ELR (cell line): Measurements from ENCODE around the gene HOXA5.

Source experiments
- DNase-seq: peaks from one replicate; pipeline ENCODE4 v3.0.0-alpha.2; 2015; ENCODE audit warnings: low read depth

Gene HOXA5

DNA sequence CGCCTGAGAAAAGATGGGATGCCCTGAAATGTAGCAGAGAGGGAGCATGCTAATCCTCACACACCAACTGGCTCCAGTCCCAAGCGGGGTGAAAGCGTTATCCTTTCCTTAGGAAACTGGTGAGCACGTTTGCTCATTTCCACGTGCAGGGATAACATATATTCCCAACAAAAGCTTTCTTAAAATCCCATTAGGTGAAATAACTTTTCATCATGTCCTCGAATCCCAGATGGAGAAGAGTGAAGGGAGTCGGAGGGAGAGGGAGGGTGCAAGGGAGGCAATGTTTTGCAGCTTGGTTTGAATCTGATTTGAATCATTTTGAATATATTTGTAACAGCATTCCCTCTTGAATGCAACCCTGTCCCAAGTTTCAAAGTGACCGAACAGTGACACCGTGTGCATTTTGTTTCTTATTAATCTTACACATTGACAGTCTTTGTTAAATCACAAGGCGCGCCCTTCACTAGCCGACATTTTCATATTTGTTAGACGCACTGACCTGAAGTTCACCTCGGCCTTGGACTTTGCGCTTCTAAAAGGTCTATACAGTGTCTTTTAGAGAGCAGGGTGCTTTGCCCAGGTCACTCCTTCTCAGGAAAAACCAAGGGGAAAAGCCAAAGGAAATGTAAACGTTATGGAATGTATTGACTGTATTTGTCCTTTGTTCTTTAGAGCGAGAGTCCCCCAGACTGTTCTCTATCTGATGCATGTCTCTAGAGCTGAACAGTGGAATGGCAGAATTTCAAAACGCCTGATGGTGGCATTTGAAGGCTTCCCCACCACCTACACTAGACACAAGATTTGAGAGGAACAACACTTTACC is 9.9 kb downstream of the HOXA5 start:
- DNase-seq, result no peak

DNA sequence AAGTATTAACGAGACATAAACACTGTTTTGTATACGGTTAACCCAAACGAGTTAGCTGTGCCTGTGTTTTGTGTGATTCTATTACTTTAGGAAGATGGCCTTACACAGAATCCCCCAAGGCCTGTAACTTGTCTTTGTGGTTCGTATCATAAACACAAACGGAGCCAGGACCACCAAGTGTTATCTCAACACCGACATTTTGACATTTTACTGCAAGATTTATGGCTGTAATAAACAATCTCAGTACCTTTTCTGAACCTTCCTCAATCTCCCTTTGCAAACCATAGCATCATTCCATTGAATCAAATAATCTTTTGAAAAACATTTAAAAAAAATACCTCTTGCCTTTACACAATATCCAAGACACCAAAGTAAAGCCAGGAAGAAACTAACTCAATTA is 10.5 kb downstream of the HOXA5 start:
- DNase-seq, result no peak

DNA sequence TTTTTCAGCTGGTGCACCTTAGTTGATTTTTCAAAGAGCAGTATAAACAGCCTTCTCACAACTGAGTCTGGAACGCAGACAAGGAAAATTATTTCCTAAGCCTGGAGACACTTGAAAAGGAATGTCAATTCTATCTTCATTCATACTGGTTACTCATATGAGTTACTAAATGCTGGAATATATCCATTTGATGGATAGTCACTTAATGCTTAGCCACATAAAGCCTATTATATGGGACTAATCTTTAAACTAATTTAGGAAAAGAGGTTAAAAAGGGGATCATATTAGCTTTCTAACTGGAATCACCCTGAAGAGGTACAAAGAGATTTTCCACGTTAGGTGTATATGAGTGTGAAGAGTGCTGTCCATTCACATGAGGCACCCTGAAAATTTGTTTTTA is 11.3 kb downstream of the HOXA5 start:
- no peak for DNase-seq

DNA sequence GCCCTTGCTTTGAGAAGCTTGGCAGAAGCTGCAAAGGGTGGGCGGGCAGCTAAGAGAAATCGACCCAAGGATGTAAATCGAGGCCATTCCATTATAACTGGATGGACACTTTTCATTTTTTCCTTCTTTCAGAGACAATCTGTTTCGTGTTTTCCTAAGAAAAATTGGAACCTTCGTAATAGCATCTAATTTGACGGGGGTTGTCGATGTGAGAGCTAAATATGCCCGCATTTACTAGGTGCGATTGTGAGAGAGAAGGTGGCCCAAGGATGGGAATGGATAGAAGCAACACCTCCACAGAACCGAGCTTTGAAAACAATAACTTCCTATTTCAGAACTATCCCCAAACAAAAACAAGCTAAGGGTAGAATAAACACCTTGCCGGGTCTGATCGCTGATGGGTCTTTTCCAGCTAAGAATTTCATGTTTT is 12.1 kb downstream of the HOXA5 start:
- DNase-seq, result no peak

DNA sequence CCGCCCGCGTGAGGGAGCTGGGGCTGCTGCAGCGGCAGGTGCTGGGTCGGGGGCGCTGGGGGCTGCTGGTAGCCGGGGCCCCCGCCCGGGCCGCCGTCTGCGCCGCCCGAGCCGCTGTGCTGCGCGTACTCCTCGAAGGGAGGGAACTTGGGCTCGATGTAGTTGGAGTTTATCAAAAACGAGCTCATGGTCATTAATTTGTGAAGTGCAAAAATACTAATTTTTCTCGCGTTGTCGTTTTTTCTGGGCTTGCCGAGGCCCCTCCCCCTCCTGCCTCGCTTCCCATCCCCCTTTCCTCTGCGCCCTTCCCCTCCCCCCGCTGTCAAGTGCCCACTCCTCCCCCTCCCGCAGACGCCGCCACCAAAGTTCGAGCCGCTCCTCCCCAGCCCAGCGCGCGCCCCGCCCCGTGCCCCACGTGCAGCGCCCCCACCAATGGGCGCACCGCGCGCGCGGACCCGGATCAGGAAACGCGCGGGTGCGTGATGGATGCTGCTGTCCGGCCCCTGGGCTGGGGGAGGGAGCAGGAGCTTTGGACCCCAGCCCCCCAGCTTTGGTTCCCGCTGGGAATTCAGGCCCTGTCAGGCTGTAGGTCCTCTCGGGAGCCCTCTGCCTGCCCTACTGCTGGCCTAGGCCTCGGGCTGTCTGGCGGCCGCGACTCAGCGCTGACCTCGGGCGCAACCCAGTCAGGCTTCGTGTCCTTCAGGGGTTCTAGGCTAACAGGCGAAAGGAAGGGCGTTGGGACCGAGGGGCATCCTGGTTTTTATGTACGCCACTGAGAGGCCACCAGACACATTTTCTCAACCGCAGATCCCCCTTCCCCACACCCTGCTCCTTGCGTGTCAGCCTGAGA is 12.7 kb downstream of the HOXA5 start, which contains the start of gene HOXA4:
TSS of gene HOXA4 (minus strand) at position 218 of the 850 bp plus-strand sequence. CDS start at position 194, 24 bp downstream.
- peak; percentile 95 for DNase-seq

DNA sequence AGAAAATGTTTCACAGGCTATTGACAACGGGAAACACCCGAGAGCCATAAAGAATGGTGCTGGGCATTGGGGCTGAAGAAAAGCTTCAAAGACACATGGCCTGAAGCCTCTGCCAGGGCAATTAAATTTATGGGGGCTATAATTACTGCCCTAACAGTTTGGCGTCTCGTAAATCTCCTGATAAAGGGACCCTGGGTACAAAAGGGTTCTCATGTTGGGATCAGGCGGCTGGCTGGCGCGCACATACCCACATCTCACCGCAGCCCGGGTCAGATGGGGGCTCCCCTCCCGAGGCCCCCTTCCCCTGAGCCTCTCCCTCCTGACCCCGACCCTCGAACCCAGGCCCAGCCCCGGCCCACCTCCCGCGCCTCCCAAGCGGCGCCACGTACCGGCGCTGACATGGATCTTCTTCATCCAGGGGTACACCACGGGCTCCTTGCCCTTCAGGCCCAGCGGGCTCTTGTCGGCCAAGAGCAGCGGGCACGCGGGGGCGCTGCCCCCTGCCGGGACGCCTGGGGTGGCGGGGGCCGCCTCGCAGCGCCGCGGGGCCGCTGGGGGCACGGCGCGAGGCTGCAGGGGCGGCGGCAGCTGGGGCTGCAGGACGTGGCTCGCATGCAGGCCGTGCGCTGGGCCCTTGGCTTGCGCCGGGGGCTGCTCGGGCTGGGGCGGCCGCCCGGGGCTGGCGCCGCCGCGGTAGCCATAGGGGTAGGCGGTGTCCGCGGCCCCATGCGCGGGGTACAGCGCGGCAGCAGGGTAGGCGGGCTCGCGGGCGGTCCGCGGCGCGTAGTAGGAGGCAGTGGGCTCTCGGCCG is 13.5 kb downstream of the HOXA5 start:
- DNase-seq, result peak; percentile 68

DNA sequence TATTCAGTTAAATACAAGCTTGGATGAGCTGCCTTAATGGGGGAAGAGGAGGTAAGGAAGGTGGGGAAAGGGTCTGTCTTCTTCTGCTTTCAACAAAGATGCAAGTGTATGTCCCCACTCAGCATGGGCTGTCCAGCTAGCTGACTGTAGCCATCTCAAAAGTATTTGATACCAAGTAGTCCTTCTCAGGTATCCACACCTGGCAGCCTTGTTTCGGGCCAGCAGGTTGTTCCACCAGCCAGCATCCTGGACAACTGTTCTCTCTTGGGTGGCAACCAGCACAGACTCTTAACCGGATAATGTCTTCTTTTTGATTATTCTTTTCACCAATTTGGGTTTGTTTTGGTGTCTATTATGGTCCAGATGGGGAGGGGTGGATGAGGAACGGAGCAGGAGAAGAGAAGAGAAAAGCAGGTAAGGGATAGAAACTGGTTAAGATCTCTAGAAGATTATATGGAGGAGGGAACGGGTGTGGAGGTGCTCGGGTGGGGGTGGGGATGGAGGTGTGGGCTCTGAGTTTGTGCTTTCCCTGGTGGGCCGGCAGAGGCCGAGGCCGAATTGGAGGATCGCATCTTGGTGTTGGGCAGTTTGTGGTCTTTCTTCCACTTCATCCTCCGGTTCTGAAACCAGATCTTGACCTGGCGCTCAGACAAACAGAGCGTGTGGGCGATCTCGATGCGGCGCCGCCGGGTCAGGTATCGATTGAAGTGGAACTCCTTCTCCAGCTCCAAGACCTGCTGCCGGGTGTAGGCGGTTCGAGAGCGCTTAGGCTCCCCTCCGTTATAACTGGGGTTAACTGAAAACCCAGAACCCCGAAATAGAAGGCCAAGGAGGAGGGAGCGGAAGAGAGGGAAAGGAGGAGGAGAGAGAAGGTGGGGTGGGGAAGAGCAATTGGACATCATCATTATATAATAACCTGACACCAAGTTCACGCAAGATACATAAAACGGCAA is 14.4 kb downstream of the HOXA5 start:
- DNase-seq, result no peak

DNA sequence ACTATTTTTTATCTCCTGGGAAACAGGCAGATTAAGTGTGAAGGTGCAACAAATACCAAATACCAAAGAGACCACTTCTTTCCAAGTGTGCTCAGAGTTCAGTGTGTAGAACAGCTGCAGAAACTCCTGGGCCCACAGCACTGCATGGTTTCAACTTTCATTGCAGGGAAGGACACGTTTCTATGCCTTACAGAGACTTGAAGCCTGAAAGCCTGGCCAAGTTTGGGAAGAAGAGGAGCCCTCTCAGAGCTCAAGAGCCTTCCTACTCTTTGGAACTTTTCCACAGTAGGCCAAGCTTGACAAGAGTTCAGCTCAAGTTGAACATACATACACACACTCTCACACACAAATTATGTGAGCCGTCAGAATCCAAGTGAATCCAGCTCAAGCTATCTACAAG is 15.4 kb downstream of the HOXA5 start:
- DNase-seq, result no peak

DNA sequence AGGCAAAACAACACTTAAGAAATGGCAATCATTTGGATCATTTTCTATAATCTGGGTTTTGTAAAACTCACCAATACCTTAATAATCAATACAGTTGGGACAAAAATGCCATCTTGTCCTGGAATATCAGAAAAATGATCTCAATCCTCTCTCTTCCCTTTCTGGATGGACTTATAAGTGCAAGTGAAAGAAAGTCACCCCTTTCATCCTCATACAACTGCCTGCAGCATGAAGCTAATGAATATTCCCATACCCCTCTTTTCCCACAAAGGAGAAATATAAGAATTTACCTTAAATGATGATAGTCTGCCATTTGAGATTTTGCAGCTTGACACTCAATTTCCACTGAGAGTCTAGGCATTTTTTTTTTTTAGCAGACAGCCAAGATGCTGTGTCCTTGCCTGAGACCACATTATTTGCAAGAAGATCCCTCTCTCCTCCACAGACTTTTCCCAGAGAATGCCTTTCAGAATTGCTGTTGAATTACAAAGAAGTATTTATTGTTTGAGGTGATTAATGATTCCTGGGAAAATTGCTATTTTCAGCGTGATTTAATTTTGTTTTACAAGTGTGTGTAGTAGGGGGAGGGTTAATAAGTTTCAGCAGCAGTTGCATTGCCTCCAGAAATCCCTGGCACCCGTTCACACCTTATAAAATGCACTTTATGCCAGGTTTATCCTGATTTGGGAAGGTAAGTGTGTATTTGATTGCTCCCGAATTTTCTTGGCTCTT is 16.7 kb downstream of the HOXA5 start:
- DNase-seq, result no peak

DNA sequence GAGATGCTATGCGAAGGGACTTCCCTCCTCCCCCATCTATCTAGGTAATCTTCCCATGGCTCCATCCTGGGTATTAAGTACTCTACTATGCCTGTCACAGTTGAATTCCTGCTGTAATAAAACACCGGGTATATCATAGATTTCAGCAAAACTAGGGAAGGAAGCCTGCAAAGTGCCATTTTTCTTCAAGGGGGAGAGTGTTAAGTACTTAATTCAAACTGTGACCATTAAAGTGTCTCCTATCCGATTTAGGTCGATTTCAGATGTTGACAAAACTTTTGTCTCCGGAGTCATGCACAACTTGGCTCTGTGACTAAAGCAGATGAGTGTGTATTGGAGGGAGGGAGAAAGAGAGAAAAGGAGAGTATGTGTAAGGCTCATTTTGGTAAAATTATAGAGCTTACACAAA is 17.5 kb downstream of the HOXA5 start:
- DNase-seq, result no peak

DNA sequence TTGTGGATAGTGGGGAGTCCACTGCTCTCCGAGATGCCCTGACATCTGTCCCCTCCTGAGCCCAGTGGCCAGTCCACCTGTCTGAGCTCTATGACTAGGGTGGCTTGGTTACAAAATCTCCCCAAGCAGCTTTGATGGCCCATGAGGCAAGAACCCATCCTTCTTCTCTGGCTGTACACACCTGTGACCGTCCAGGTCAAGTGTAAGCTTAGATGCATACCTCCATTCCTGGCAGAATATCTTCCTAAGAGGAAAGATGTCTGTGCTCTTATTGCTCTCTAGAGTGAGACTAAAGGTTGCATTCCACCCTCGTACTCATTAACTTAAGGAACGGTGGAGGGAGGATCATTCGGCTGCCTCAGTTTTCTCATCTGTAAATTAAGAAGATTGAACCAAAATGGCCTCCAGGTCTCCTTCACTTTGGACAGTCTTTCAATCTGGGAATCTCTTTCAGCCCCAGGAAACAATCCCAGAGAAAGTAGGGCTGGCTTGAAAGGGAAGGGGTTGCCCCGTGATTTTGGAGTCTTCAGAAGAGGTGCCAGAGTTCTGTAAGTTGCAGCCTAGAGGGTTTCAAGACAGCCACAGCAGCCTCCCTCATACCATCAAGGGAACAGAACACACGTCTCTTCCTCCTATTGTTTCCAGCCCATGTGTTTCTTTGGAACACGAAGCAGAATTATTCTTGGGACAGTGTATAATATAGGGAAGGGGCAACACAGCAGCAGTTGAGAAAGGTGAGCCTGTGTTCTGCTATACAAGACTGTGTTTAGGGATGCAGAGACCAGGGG is 18.4 kb downstream of the HOXA5 start:
- DNase-seq, result no peak

DNA sequence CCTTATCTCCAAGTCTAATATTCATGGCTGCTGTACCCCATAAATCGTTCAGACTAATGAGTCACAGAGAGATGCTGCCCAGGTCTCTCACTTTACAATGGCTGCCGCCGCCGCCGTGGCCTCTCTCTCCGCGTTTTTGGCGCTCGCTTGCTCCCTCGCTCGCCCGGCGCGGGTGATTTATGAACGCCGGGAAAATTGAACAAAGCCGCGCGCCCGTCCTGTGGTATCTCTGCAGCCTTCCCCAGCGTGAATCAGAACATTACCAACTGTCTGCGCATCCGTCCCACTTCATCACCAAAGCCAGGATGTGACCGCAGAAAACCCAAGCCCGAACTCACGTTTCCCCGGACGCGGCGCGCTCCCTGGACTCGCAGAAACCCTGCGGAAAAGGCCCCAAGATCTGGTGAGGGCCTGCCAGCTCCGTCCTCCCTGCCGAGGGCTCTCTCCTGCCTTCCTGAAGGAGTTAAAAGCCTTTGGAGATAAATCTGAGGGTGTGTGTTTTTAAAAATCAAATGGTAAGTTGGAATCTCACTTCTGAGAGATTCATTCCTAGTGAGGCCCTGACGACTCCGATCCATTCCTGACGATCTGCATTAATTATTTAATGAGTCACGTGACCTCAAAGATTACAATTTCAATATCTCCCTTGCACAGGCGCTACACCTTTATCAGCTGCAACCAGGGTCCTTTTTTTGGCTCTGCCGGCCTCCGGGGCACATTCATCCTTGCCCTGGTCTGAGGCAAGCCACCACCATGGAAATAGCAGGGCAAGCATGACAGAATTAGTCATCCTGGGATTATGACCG is 19.2 kb downstream of the HOXA5 start:
- peak; percentile 92 for DNase-seq

DNA sequence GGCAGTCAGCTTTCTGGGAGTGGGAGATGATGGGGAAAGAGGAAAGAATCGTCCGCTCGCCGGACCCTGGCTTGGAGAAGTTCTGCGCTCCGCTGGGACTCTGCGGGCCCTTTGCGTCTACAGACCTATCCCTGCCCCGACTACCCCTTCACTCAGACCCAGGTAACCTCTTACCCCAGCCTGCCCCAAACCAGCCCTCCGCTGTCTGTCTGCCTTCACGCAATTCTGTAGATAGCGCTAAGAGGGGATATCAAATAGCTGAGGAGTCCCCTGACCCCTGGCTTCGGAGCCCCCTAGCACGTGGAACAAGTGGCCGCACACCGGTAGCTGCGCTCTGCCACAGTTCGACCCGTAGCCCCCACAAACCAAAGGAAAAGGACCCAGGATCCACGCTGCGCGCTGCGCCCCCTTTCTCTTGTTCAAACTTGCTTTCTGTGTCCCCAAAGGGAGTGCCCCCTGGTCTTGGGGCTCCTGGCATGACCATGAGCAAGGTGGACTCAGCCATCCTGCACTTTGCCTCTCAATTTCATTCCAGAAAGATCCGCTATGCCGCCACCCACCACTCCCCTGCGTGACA is 19.9 kb downstream of the HOXA5 start:
- DNase-seq, result no peak

DNA sequence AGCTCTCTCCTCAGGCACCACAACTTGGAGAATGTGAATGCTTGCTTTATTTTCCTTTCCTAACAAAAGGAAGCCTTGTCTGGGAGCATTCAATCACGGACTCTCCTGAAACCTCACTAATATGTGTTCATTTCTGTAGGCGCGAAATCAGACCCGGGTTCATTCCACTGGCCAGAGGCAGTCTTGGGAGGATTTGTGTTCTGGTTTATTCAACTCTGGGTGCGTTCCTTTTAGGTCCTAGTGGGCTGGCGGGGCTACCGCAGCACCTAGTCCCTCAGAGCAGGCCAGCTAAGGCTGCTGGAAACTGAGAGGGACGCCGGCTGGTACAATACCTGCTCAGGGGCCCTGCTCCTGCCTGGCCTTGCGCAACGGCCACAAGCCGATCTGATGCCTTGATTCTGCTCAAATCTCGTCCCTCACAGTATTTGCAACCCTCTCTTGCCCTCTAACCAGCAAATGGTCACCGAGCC is 20.4 kb downstream of the HOXA5 start:
- DNase-seq, result no peak

DNA sequence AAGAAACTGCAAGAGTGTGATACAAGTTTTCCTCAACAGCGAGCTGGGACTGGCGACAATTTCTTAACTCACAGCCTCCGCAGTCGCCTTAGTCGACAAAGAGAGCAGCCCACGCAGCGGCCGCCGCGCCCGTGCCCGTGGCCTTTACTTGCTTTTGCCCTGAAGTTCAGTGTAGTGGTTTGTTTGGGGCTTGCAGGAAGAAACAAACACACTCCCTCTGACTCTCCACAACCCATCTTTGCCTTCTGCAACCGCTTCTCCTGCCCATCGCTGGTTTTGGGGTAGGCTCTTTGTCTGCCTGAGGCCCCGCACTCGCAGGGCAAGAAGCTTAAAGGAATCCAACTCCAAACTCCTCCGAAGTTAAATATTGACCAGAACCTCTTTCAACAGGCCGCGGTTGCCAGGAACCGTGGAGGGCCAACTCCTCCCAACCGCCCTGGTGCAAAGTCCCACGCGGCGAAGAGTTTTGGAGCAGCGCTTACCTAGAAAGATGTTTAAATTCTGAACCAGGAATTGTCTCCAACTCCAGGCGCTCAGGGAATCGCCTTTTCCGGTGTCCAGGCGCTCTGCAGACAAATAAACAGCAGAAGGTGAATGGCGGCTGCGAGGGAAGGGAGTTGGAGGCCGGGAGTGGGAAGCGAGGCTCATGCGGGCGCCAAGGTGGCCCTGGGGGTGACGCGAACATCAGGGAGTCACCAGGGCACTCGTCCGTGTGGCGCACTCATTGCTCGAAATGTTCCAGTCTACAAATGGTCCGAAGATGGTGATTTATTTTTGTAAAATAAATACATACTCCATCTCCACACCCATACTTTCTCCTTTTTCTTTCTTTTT is 21.2 kb downstream of the HOXA5 start:
- DNase-seq, result no peak

DNA sequence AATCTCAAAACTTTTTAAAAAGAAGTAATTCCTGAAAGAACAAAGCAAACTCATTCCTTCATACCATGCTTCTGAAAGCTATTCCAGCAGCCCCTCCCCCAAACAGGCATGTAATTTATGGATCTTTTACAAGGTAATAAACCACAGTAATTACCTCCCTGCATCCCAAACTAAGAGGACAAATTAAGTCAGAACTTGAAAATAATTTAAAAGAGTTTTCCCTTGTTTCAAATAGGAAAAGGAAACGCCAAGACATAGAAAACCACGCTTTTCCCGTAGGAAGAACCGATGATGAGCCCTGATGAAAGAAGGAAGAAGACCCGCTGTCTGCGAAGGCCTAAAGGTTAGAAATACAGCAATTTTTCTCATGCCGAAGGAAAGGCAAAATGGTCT is 21.8 kb downstream of the HOXA5 start:
- DNase-seq, result no peak

DNA sequence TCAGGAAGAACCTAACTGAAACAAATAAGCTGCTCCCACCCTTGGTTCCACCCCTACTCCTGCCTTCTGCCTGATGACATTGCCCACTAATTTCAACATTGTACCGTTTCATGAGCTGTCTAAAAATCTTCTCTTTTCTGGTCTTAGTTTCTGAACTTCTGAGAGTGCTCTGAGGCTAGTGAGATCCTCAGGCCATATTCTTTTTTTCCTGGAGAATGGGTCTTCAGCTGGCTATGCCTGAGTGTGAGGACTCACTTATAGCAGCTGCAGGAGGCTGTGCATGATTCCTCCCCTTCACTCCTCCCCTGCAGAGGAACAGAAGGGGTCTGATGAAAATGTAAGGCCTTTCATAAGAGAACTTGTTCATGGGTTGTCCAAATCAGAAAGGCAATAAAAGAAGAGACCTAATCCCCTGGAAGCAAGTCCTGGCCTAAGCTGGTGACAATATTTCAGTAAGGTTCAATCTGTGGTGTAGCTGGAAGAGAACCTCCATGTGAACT is 24.0 kb downstream of the HOXA5 start:
- DNase-seq, result no peak
